ENCODE measurements around the gene ABRAXAS1. TPM values are rescaled to one million over a fixed set of nuclear protein-coding genes. Genes with fewer than 3 reads are reported as not detected.
"Not testable (repeated sequence)": the region's sequence is repeated elsewhere in the genome, so short reads cannot be mapped to it uniquely, and the experiment has no call there.

Gene ABRAXAS1
- total and polyA plus RNA-seq, 2 of the 4 experiments (the other 2 are of a cell fraction): 4.1 to 8.4 TPM

DNA sequence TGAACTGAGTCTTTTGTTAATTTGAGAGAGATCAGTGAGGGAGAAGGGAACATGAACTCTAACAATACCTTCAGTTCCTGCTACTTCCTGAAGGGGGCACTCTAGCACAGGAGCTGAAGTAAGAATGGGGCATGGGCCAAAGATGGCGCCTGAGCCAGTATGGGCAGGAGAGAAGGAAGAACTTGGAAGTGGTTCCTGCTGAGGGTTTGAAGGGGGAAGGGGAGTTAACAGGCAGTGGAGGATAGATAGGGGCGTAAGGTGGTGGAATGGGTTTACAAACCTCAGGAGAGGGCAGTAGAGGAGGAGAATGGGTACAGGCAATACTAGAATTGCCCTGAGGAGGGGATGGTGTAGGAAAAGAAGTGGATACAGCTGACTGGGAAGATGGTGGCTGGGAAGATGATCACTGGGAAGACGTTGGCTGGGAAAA, 24.3 kb upstream of the ABRAXAS1 start:
- H3K9me1 ChIP-seq (ENCODE audit: insufficient read depth, low read length); H4K91ac ChIP-seq (ENCODE audit: insufficient read depth, low read depth, low read length); H3K56ac ChIP-seq (ENCODE audit: extremely low read depth, insufficient read depth, low read length); H2AK9ac ChIP-seq (replicated peaks; ENCODE audit: low read depth, low read length, poor library complexity); H3K4me1 ChIP-seq (ENCODE audit: control insufficient read depth, insufficient read depth, low read length); H3K79me1 ChIP-seq (ENCODE audit: low read depth in 1 of 2, low read length in 2 of 2); H2AK5ac ChIP-seq (ENCODE audit: low read depth, low read length); POLR2A ChIA-PET (ENCODE audit: unreplicated experiment); H3K27ac ChIP-seq (ENCODE audit: insufficient read depth, low read length); dilution Hi-C loops (cut with HindIII; ENCODE audit: low sequenced_read_pairs, unreplicated experiment); H3K14ac ChIP-seq (replicated peaks; ENCODE audit: low read depth, low read length); H3K36me3 ChIP-seq (ENCODE audit: control insufficient read depth, insufficient read depth, low read length); H3K23ac ChIP-seq (ENCODE audit: low read depth, low read length); BruUV-seq (replicated peaks); H3K4ac ChIP-seq (ENCODE audit: low read depth, low read length); CTCF ChIA-PET; H3K9ac ChIP-seq (ENCODE audit: low read depth, low read length); H3K4me3 ChIP-seq (ENCODE audit: insufficient read depth, low read depth, low read length); H3K9me3 ChIP-seq (ENCODE audit: control insufficient read depth, insufficient read depth, low read length); H4K20me1 ChIP-seq (ENCODE audit: insufficient read depth, low read length); H3K27me3 ChIP-seq (ENCODE audit: control insufficient read depth, insufficient read depth, low read length); H3K4me2 ChIP-seq (ENCODE audit: low read depth, low read length): not testable (repeated sequence)
- peak overlapping the region; percentile 62 for H2BK5ac ChIP-seq (ENCODE audit: low read depth, low read length, poor library complexity, severe bottlenecking)
- peak; percentile 46; the same call in 1 of the 2 replicates for ATAC-seq (ENCODE audit: low read depth)
- H2BK15ac ChIP-seq (ENCODE audit: low read depth, low read length): peak overlapping the region; percentile 98; the same call in 1 of the 3 replicates
- peak overlapping the region; percentile 88 for H2AFZ ChIP-seq (replicated peaks; ENCODE audit: low read length, poor library complexity)
- H4K8ac ChIP-seq (ENCODE audit: low read depth in 2 of 2, low read length in 2 of 2): peak overlapping the region; percentile 23 to 99
- in situ Hi-C loops (cut with MboI; ENCODE audit: low sequenced_read_pairs): loop anchor here (25.0 kb wide), 2 partner anchors 753 to 1003 kb away; no protein-coding TSS in a partner anchor
- 61% methylated on average over 3 of the region's 3 CpGs; no CpG with 5 or more reads in 1 of the 2 experiments for WGBS, 2 experiments (ENCODE audit: extremely low coverage in 2 of 2, insufficient read length in 1 of 2)
- H2BK20ac ChIP-seq (ENCODE audit: low read depth, low read length): peak overlapping the region; percentile 31
- DNase-seq: peak; percentile 54
- H2BK120ac ChIP-seq (ENCODE audit: low read depth, low read length): peak overlapping the region; percentile 54
- TF ChIP-seq SMC3 (IDR thresholded peaks at IDR 0.05; ENCODE audit: low read depth, low read length) (peak; percentile 57), RAD21 (IDR thresholded peaks at IDR 0.05; ENCODE audit: low read length) (peak; percentile 73)
- TF ChIP-seq, protein P1, sequence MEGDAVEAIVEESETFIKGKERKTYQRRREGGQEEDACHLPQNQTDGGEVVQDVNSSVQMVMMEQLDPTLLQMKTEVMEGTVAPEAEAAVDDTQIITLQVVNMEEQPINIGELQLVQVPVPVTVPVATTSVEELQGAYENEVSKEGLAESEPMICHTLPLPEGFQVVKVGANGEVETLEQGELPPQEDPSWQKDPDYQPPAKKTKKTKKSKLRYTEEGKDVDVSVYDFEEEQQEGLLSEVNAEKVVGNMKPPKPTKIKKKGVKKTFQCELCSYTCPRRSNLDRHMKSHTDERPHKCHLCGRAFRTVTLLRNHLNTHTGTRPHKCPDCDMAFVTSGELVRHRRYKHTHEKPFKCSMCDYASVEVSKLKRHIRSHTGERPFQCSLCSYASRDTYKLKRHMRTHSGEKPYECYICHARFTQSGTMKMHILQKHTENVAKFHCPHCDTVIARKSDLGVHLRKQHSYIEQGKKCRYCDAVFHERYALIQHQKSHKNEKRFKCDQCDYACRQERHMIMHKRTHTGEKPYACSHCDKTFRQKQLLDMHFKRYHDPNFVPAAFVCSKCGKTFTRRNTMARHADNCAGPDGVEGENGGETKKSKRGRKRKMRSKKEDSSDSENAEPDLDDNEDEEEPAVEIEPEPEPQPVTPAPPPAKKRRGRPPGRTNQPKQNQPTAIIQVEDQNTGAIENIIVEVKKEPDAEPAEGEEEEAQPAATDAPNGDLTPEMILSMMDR (conservative IDR thresholded peaks at IDR 0.05; ENCODE audit: low read depth, low read length): peak; percentile 59
- peak overlapping the region; percentile 96; the same call in 1 of the 2 replicates for H4K5ac ChIP-seq (ENCODE audit: low read depth, low read length)
- H3K18ac ChIP-seq (ENCODE audit: low read depth, low read length): peak overlapping the region; percentile 89; the same call in 1 of the 2 replicates
- intact Hi-C loops (cut with micrococcal nuclease): loop anchor here (1.0 kb wide), 1 partner anchor 131 kb away; no protein-coding TSS in a partner anchor
